HUES6 (cell line): ENCODE data around the gene HELZ2.
A peak's percentile ranks its signal among the peaks of the same experiment; 100 is the strongest.

Experiments
- H3K27ac ChIP-seq: 2 replicates; pipeline ENCODE4 v1.7.0; 2013; ENCODE audit warnings: low read depth, mild to moderate bottlenecking, low read length, inconsistent platforms
- H3K27me3 ChIP-seq: 2 replicates; pipeline ENCODE4 v1.6.1; 2013; ENCODE audit warnings: low read length; ENCODE audit not compliant: control insufficient read depth, insufficient read depth
- H3K36me3 ChIP-seq: 2 replicates; pipeline ENCODE4 v1.6.1; 2013; ENCODE audit warnings: low read length; ENCODE audit not compliant: control insufficient read depth, insufficient read depth
- H3K4me1 ChIP-seq: 2 replicates; pipeline ENCODE4 v1.6.1; 2013; ENCODE audit warnings: low read length; ENCODE audit not compliant: control insufficient read depth, insufficient read depth
- H3K4me3 ChIP-seq: 2 replicates; pipeline ENCODE4 v1.5.1; 2013; ENCODE audit warnings: low read depth, low read length
- H3K9ac ChIP-seq: one replicate; pipeline ENCODE4 v1.6.1; 2013; ENCODE audit warnings: mild to moderate bottlenecking, low read length
- H3K9me3 ChIP-seq: 2 replicates; pipeline ENCODE4 v1.6.1; 2013; ENCODE audit warnings: low read depth, low read length; ENCODE audit not compliant: control insufficient read depth, insufficient read depth

Gene HELZ2

GRCh38 chr20:63553251-63553932, 20.6 kb downstream of the HELZ2 start:
- peak overlapping the region; percentile 18 for H3K9ac ChIP-seq
- H3K27me3 ChIP-seq, result no peaks in the 10 kb centered on the region
- peak overlapping the region; percentile 94 for H3K4me3 ChIP-seq
- peaks cover 35% of the 10 kb centered on the region for H3K4me1 ChIP-seq
- H3K9me3 ChIP-seq, result no peaks in the 10 kb centered on the region
- no peaks in the 10 kb centered on the region for H3K36me3 ChIP-seq
- peak overlapping the region; percentile 76 for H3K27ac ChIP-seq

GRCh38 chr20:63552481-63553249, 21.4 kb downstream of the HELZ2 start:
- H3K27ac ChIP-seq, result peak overlapping the region; percentile 76
- H3K4me1 ChIP-seq, result peaks cover 42% of the 10 kb centered on the region
- H3K4me3 ChIP-seq, result peak overlapping the region; percentile 46
- no peaks in the 10 kb centered on the region for H3K27me3 ChIP-seq
- H3K9ac ChIP-seq, result peak overlapping the region; percentile 18
- no peaks in the 10 kb centered on the region for H3K36me3 ChIP-seq
- no peaks in the 10 kb centered on the region for H3K9me3 ChIP-seq

DNA sequence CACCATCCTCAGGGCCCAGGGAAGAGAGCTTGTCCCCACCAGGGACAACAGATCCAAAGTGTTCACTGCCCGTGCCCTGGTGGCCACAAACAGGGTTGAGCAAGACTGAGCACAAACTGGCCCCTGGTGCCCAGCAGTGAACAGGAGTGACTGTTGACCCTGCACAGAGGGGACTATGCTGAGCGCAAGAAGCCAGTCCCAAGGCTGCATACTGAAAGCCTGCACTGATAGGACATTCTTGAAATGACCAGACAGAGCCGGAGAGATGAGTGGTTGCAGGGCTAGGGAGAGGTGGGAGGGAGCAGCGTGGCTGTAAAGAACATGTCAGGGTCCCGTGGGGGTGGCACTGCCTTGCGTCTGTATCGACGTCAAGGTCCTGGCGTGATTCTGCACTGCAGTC, 23.0 kb downstream of the HELZ2 start:
- Histone ChIP-seq H3K4me3 (no peak overlapping the region), H3K27ac (no peak overlapping the region), H3K27me3 (no peaks in the 10 kb centered on the region), H3K4me1 (peaks cover 36% of the 10 kb centered on the region), H3K9ac (no peak overlapping the region), H3K9me3 (no peaks in the 10 kb centered on the region), H3K36me3 (no peaks in the 10 kb centered on the region)

- peaks cover 41% of the 10 kb centered on the region for H3K4me1 ChIP-seq
- H3K9ac ChIP-seq, result no peak overlapping the region
Measured at GRCh38 chr20:63549679-63550282, 24.3 kb downstream of the HELZ2 start.

DNA sequence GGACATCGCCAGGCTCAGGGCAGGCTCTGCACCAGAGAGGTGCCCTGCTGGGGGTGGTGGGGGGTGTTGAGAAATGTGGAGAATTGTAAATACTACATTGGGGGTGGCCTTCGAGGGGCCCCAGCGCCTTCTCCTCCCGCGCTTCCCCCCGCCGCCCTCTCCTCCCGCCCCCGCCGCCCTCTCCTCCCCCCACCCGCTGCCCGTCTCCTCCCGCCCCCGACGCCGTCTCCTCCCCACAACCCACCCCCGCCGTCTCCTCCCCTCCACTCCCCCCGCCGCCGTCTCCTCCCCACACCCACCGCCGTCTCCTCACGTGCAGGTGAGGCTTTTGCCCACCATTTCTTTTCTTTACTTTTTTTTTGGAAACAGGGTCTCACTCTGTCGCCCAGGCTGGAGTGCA, 25.0 kb downstream of the HELZ2 start:
- Histone ChIP-seq H3K27me3 (no peaks in the 10 kb centered on the region), H3K27ac (no peak overlapping the region), H3K4me1 (peaks cover 36% of the 10 kb centered on the region), H3K4me3 (no peak overlapping the region), H3K36me3 (no peaks in the 10 kb centered on the region), H3K9ac (no peak overlapping the region), H3K9me3 (no peaks in the 10 kb centered on the region)

More at GRCh38 chr20:63549679-63550282, 24.3 kb downstream of the HELZ2 start:
- H3K36me3 ChIP-seq, result no peaks in the 10 kb centered on the region
- H3K9me3 ChIP-seq, result no peaks in the 10 kb centered on the region
- H3K4me3 ChIP-seq, result no peak overlapping the region
- no peak overlapping the region for H3K27ac ChIP-seq
- H3K27me3 ChIP-seq, result no peaks in the 10 kb centered on the region

DNA sequence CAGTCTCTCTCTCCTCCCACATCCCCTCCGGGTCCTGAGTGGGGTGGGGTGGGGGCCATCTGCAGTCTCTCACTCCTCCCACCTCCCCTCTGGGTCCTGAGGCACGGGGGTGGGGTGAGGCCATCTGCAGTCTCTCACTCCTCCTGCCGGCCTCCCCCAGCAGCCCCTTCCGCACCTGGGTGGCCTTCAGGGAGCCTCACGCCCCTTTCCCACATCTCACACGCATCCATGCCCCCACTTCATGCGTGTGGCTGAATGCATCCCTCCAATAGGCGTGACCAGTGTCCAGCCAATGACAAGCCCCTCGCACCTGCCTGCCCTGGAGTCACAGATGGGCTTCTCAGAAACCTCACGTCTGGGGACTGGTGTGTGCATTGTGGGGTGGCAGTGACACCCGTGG, 25.5 kb downstream of the HELZ2 start:
- Histone ChIP-seq H3K9me3 (no peaks in the 10 kb centered on the region), H3K27ac (no peak overlapping the region), H3K4me3 (no peak overlapping the region), H3K27me3 (no peaks in the 10 kb centered on the region), H3K4me1 (peaks cover 36% of the 10 kb centered on the region), H3K36me3 (no peaks in the 10 kb centered on the region), H3K9ac (no peak overlapping the region)

DNA sequence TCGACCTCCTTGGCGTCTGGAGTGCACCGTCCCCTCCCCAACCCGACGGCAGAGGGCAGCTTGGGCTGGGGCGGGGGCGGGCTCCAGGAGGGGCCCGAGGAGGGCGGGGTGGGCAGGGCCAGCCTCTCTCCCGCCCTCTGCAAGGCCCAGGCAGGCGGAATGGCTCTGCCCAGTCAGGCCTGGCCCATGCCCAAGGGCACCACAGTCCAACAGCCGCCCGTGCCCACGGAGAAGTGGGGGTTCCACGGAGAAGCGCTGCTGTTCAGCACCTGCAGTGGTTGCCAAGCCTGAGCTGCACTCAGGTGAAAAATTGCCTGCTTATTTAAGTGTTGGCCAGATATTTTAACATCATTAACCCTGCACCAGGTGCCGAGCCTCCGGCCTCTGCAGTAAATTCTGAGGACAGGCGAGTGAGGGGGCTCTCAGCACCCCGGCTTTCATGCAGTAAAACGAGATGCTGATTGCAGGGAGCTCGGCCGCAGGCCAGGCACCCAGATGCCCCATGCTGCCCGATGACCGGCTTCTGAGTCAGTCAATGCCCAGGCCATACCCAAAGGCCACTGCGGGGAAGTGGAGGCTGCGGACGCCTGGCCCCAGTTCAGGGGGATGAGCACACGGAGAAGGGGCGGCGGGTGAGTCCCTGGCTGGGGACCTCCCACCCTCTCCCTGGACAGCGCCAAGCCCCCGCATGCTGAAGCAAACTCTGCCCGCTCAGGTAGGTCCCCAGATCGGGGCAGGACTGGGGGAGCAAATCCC, 26.1 kb downstream of the HELZ2 start, which contains the start of gene SRMS:
Gene SRMS (minus strand): TSS at position 25 of the 756 bp plus-strand sequence. CDS start 286 bp downstream, outside the sequence.
- Histone ChIP-seq H3K4me3 (no peak within 1 kb of the TSS), H3K9ac (no peak within 1 kb of the TSS), H3K9me3 (no peaks in the 10 kb centered on the region), H3K36me3 (no peaks in the 10 kb centered on the region), H3K27me3 (no peaks in the 10 kb centered on the region), H3K27ac (no peak within 1 kb of the TSS), H3K4me1 (peaks cover 34% of the 10 kb centered on the region)

- Histone ChIP-seq H3K4me1 (peaks cover 27% of the 10 kb centered on the region), H3K9me3 (no peaks in the 10 kb centered on the region), H3K27ac (no peak overlapping the region), H3K9ac (no peak overlapping the region), H3K36me3 (no peaks in the 10 kb centered on the region), H3K4me3 (no peak overlapping the region), H3K27me3 (no peaks in the 10 kb centered on the region)
Measured at GRCh38 chr20:63546956-63547724, 26.9 kb downstream of the HELZ2 start.

DNA sequence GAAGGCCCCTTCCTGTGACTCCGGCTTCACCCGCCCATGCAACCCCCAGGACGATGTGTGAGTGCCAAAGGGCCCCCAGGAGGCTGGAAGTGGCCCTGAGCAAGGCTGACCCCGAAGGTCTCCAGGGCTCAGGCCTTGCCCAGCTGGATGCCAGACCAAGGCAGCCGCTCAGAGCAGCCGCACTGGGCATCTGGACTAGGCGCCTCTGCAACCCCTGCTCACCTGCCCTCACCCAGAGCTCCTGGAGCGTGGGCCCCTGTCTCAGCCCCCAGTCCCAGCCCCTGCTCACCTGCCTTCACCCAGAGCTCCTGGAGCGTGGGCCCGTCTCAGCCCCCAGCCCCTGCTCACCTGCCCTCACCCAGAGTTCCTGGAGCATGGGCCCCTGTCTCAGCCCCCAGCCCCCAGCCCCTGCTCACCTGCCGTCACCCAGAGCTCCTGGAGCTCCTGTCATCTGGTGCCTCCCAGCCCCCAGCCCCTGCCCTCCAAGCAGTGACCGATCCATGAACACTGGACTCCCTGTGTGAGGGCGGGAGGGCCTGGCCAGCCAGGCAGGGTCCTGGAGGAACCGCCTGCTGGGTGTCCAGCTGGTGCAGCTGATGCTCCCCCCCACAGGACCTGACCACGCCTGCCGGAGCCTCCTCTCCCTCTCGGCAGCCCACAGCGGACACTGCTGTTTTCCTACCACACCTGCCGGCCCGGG, 27.6 kb downstream of the HELZ2 start:
- no peaks in the 10 kb centered on the region for H3K9me3 ChIP-seq
- peaks cover 23% of the 10 kb centered on the region for H3K4me1 ChIP-seq
- no peak overlapping the region for H3K9ac ChIP-seq
- no peak overlapping the region for H3K4me3 ChIP-seq
- H3K36me3 ChIP-seq, result no peaks in the 10 kb centered on the region
- H3K27me3 ChIP-seq, result no peaks in the 10 kb centered on the region
- H3K27ac ChIP-seq, result no peak overlapping the region

GRCh38 chr20:63545814-63546213, 28.2 kb downstream of the HELZ2 start:
- H3K27ac ChIP-seq, result no peak overlapping the region

More at GRCh38 chr20:63545814-63546213, 28.2 kb downstream of the HELZ2 start:
- peaks cover 20% of the 10 kb centered on the region for H3K4me1 ChIP-seq
- H3K36me3 ChIP-seq, result no peaks in the 10 kb centered on the region
- no peak overlapping the region for H3K9ac ChIP-seq
- no peaks in the 10 kb centered on the region for H3K9me3 ChIP-seq
- H3K4me3 ChIP-seq, result no peak overlapping the region
- H3K27me3 ChIP-seq, result no peaks in the 10 kb centered on the region
